Medulla oblongata (tissue), 1 donor: ENCODE data around the gene ARAP3.

Experiments
- DNase-seq: peaks from one replicate; pipeline ENCODE4 v3.0.0-alpha.2; 2015; ENCODE audit errors: extremely low spot score

The ARAP3 gene

DNA sequence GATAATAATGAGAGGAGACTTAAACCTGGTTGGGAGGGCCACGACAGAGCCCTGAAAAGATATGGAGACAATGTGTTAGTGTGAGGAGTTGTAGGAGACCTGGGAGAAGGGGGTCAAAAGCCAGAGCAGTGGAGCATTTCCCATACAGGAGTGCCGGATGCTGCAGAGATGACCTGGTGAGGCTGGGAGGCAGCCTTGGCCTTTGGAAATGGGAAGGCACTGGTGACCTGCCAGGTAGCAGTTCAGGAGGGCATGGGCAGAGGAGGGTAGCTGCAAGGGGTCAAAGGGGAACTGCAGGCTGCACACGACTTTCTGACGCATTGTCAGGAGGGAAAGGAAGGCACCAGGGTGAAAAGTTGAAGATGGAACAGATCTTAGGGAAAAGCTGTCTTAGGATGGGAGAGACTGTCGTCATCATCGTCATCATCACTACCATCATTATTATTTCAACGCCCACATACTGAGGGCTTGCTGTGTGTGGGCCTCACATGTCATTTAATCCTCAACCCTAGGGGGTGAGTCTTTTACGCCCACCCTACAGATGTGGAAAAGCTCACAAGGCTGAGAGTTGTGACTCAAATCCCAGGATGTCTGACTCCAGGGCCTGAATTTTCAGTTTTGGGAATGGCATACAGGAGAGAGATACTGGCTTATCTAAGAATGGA lies 13.3 kb downstream of the ARAP3 start:
- DNase-seq, result no peak

DNA sequence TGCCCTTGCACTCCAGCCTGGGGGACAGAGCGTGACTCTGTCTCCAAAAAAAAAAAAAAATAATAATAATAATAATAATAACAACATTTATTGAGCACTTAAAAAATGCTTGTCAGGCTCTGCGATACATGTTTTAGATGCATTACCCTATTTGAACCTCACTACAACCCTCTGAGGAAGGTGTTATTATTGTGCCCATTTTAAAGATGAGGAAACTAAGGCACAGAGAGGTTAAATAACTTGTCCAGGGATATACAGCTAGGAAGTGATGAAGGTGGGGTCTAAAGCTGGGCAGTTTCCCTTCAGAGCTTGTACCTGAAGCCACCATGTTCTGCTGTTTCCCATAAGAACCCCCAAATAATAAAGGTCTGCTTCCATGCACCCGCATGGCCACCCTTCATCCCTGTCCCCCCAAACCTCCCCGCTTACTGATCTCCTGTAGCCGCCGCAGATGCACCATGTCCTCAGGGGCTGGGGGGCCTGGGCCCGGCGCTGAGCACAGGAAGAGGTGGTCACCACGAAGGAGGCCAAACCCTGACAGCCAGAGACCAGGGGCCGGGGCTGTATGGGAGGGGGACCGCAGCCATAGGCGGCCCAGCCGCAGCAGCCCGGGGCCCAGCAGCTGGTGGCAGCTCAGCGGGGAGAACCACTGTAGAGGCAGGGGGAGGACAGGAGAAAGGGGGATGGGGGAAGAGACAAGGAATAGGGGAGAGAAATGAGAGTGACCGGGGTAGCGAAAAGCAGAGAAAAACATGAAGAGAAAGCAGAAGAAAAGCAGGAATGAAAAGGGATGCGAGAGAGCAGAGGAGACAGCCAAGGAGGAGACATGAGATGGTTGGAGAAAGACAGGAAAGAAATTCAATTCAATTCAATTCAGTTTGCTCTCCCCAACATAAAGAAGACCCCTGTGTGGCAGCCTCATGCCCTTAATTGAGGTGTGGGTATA lies 15.8 kb downstream of the ARAP3 start:
- no peak for DNase-seq

- DNase-seq, result peak; percentile 85
Measured at GRCh38 chr5:141664733-141665461, 17.1 kb downstream of the ARAP3 start.

- DNase-seq, result no peak
Measured at GRCh38 chr5:141663506-141663905, 18.5 kb downstream of the ARAP3 start.

- DNase-seq, result no peak
Measured at GRCh38 chr5:141662028-141662427, 20.0 kb downstream of the ARAP3 start.

DNA sequence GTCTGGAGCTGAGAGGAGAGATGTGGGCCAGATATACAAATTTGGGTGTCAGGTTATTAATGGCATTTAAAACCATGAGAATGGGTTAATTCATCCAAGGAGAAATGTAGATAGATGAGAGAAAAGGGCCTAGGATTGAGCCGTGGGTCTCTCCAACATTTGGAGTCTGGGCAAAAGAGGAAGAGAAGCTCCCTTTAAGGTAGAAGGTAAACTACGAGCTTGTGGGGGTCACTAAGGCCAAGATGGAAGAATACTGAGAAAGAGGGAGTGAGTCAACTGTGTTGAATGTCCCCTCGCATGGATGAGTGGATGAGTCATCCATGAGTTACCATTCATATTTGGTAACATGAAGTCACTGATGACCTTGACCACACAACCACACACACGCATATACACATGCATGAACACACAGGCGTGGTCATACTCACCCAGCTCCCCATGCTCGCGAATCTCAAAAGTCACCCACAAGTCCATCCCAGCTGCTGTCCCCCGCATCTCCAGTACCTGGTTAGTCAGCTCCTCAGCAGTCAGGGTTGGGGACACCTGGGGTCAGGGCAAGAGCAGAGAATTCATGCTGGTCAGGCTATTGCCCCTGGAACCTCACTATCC lies 24.0 kb downstream of the ARAP3 start:
- DNase-seq, result no peak

- no peak for DNase-seq
Measured at GRCh38 chr5:141657404-141657803, 24.6 kb downstream of the ARAP3 start.

GRCh38 chr5:141656396-141656795 lies 25.6 kb downstream of the ARAP3 start:
- no peak for DNase-seq

GRCh38 chr5:141655020-141655419 lies 27.0 kb downstream of the ARAP3 start:
- DNase-seq, result no peak

DNA sequence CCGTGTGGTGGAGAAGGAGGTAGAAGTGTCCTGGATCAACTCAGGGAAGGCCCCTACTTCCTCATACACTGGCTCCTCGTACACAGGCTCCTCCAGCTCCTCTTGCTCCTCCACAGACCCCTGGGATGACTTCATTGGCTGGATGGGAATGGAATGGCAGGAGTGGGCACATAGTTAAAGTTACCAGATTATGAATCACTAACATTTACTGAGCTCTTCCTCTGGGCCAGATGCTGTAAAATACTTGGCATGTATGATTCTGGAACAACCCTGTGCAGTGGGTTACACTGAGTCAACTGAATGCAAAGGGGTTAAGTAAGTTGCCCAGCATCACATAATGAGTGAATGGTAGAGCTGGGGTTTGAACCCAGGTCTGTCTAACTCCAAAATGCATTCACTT lies 27.7 kb downstream of the ARAP3 start:
- no peak for DNase-seq

DNA sequence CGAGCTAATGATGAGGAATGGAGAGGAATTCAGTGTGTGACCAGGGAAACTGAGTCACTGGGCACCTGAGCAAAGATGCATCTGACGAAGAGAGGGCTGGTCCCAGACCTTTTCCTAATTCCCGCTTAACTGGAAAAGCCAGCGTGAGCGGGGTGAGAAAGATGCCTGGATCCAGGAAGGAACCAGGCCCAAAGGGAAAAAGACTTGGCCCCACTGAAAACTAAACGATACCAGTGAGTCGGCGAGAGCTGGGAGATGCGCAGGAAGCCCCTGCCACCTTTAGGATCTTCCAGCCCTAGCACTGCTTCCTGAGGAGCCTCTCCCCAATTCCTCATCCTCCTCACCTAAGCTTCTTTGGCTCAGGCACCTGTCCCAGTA lies 30.3 kb downstream of the ARAP3 start:
- DNase-seq, result no peak

DNA sequence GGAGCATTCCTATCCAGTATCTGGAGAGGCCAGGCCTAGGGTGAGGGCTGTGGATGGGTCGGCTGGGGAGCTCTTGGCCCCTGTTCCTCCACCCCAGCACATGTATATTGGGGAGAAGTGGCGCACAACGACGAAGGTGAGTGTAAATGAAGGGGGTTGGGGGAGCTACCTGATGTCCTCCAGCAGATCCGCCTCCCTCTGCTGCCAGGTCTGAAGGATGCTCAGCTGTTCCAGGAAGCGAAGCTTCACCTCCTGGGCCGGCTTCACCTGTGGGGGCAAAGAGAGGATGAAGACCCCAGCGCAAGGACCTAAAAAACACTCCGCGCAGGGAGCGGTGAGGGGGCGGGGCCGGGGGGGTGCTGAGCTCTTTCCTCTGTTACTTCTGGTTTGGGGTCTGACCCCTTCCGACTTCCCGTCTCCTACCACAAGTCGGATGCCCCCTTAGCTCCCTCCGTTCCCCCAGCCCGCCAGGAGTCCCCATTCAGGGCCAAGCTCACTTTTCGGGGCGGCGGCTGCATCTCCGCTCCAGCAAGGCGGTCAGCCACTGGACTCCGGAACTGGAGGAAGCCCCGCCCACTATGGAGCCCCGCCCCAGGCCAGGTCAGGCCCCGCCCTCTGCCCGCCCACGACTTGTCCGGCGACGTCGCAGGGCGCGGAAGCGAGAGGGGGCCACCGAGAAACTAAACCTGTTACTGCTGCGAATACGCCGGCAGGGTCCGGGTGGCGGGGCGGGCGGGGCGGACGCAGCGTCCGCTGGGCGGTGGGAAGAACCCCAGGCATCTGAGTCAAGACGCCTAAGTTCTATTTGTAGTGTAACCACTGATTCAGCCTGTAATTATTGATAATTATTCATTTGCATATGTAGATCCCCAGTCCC lies 30.9 kb downstream of the ARAP3 start, which contains the start of gene FCHSD1:
FCHSD1 (minus strand) TSS at position 568 of the 877 bp plus-strand sequence; CDS start at position 518, 50 bp downstream.
- peak; percentile 86 for DNase-seq

DNA sequence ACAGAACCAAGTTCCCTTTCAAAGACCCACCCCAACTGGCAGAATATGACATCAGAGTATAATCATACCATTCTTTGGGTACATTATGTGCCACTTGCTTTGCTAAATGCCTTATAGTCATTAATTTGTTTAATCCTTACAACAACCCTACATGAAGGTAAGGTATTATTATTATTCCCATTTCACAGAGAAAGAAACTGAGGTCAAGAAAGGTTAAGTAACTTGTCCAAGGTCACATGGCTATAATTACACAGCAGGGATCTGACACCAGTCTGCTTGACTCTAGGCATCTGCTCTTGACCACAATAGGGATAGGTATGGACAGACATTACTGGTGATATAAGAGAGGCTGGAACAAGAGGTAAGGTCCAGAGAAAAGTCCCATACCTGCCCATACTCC lies 32.1 kb downstream of the ARAP3 start:
- no peak for DNase-seq

DNA sequence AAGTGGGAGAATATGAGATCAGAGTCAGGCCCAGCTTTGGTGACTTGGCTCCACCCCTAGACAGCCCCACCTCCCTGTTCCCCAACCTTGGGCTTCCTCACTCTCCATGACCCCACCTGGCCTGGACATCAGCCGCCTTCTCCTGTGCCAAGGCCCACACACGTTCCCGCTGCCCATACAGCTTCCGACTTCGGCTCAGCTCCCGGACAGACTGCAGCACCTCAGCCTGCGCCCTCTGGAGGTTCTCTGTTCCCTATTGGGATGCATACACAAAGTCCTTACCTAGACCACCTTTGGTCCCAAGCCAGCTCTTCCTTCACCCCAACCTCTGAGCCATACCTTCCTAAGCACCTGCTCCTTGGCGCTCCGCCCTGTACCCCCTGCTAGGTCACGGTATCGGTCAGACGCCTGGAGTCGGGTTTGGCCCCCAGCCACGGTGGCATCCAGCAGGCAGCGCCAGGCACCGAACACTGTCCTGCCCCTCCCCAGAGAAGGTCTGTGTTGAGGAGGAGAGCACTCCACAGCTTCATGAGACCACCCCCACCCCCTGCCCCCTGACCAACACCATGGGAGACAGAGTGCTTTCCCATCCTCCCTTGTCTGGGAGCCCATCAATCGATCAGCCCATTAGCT lies 32.9 kb downstream of the ARAP3 start:
- no peak for DNase-seq

- no peak for DNase-seq
Measured at GRCh38 chr5:141647851-141648250, 34.2 kb downstream of the ARAP3 start.

DNA sequence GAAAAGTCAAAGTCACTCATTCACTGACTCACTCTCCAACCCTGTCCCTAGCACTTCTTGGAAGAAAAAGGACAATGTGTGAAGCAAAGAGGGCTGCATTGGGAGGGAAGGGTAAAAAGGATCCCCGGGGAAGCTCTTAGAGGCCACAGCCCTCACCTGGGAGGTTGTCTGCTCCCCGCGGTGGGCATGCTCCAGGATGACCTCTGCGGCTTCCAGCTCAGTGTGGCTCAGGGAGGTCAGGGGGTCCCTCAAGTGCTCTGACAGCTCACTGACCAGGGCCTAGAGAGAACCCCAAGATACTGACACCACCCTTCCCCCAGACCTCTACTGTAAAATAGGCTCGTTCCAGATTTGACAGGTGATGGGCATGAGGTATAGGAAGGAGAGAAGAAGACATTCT lies 34.8 kb downstream of the ARAP3 start:
- no peak for DNase-seq

DNA sequence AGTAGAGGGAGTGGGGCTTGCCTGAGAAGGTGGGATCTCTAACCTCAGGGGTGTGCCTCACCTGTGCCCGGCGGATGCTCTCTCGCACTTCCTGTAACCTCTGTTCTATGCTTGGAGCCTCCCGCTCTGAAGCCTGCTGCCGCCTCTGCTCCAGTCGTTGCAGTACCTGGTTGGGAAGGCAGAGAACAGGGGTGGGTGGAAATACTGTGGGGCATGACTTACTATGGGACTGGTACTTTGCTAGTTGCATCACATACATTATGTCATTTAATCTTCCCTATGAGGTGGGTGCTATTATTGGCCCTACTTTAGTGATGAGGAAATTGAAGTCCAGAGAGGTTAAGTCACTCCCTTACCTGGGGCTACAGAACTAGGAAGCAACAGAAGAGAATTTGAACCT lies 36.0 kb downstream of the ARAP3 start:
- DNase-seq, result no peak

DNA sequence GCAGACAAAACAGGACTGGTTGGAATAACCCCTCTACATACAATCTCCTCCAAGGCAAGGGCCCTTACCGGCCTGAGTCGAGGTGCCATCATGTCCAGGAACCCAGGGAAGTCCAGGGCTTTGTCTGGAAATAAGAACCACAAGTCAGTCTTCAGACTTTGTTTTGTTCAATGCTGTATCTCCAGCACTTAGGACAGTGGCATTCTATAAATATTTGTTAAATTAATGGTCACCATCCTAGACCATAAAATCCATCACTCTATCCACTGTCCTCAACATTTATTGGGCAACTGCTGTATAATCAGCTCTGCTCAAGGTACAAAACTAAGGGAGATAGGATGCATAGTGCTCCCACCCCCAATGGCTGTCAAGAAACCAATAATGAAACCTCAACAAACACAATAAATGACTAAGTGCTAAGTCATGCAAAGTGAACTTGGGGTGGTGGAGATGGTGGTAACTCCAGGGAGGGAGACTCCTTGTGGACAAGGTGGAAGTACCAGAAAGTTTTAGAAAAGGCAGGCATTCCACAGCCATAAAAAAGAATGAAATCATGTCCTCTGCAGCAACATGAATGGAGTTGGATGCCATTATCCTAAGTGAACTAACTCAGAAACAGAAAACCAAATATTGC lies 40.3 kb downstream of the ARAP3 start:
- no peak for DNase-seq

DNA sequence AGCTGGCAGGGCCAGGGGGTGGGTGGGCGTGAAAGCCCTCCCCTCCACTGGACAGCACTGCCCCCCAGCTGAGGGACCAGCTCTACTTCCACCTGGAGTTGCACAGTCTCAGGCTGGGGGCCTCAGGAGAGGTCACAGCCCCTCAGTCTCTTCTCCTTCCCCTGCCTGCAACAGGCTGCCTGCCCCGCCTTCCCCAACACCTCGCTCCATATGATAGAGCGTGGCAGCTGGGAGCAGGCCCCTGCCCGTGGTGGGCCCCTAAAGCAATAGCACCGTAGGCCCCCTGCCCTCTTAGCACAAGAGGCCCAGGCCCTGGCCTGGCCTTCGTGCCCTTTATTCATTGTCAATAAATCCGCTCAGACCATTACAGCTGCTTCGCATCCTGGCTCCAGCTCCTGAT lies 41.3 kb downstream of the ARAP3 start:
- no peak for DNase-seq

DNA sequence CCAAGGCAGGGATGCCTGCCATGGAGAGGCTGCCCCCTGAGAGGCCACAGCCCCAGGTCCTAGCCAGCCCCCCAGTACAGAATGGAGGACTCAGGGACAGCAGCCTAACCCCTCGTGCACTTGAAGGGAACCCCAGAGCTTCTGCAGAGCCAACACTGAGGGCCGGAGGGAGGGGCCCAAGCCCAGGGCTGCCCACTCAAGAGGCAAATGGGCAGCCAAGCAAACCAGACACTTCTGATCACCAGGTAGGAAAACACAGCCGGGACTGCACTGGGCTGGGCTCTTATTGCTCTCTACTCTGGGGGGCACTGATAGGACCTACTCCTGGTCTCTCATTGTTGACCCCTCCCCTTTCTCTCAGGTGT lies 42.0 kb downstream of the ARAP3 start:
- DNase-seq, result no peak
